SIG-M5 (cell line): ENCODE results near the gene NEDD8.

Experiments
- DNase-seq: peaks from one replicate; lab custom pipeline; 2025; lab: John Stamatoyannopoulos, UW

Gene NEDD8

GRCh38 chr14:24179961-24180796 lies 52.0 kb downstream of the NEDD8 start:
- DNase-seq: no peak

- DNase-seq: no peak
Measured at GRCh38 chr14:24179294-24179960, 52.7 kb downstream of the NEDD8 start.

GRCh38 chr14:24178399-24179178 lies 53.6 kb downstream of the NEDD8 start:
- DNase-seq: no peak

DNA sequence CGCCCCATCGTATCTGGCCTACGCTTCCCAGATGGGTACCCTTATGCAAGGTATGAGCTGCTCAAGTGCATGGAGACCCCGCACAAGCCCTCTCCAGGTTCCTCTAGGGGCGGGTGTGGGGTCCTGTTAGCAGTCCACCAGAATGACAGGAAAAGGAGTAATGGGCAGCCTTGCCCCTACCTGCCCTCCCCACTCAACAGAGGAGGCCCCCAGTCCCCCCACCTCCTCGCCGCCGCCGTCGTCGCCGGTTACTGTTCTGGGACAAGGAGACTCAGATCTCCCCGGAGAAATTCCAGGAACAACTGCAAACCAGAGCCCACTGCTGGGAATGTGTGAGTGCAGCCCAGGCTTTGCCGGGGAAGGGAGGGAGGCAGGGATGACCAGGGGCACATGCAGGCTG lies 54.3 kb downstream of the NEDD8 start:
- DNase-seq: no peak

GRCh38 chr14:24177041-24177825 lies 54.9 kb downstream of the NEDD8 start:
- no peak for DNase-seq

DNA sequence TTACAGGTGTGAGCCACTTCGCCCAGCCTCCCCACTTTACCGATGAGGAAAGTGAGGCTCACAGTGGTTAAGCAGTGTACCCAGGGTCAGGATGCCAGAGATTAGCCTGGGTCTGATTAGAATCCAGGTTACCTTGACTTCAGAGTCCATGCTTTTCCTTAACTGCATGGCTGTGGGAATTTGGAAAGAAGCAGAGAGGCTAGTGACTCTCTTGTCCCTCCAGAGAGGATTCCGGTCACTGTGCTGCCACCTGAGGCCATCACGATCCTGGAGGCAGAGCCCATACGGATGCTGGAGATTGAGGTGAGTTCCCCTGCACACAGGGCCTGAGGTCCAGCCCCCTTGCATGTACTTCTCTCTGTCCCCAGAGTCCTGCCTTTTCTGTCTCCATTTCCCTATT lies 55.6 kb downstream of the NEDD8 start:
- DNase-seq: no peak

DNA sequence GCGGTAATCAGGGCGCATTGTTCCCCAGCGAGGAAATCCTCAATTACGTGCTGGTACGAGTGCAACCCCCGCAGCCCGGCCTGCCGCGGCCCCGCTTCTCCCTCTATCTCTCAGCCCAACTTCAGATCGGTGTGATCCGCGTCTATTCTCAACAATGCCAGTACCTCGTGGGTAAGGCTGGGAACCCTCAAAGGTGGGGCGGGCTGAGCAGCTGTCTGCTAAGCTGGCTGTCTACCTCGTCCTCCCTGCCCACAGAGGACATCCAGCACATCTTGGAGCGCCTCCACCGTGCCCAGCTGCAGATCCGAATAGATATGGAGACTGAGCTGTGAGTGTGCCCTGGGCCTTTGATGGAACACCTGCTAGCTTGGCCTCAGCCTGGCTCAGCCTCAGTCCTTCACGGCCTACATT lies 59.3 kb downstream of the NEDD8 start:
- DNase-seq: no peak

DNA sequence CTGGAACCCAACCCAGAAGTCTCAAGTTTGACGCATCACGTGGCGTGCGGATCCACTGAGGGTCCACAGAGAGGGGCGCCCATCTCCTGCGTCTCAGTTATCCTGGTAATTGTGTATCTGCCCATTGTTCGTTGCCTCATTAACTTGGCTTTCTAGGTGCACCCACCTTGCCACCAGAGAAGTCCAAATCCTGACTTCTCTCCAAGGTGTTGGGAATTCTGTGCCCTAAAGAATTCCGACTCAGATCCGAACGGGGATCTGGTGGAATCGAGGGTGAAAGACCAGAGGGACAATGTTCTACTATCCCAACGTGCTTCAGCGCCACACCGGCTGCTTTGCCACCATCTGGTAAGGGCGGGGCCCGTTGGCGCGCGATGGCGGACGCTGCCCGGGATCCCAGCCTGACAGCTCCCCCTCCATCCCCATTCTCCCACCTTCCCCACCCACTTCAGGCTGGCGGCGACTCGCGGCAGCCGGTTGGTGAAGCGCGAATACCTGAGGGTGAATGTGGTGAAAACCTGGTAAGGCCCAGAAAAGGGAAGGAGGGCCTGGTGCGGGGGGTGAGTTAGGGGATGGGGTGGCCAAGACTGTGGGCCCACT lies 59.8 kb downstream of the NEDD8 start:
- DNase-seq: no peak

DNA sequence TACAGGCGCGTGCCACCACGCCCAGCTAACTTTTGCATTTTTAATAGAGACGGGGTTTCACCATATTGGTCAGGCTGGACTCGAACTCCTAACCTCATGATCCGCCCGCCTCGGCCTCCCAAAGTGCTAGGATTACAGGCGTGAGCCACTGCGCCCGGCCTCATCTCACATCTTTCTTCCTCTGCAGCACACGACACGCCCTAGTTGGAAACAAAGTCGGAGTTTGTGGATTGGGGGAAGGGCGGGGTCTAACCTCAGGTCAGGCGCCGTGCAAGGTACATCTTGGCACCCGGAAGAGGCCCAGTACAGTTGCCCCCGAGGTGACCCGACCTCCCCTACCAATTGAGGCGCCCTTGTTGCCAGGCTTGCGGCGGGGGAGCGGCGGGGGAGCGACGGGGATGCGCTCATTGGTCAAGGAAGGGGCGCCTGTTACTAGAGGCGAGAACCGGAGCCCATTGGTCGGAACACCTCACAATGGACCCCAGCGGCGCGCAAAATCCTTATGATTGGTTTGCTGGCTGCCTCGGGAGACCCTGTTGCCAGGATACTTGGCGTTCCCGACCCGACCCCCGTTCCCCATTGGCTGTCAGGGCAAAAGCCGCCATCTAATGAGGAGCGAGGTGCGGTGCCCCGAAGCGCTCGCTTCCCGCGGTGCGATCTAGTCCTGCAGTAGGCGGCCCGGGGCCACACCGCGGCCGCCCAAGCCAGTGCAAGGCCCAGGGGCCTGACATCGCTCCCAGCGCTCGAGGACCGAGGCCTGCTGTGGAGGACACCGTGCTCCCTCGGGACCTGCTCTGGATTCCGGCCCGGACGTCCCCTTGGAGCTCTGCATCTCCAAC lies 60.5 kb downstream of the NEDD8 start, which contains the start of gene REC8:
Gene REC8, plus strand, starts transcription at position 659 of the 839 bp plus-strand sequence. CDS start 473 bp downstream, outside the sequence.
- DNase-seq: no peak

DNA sequence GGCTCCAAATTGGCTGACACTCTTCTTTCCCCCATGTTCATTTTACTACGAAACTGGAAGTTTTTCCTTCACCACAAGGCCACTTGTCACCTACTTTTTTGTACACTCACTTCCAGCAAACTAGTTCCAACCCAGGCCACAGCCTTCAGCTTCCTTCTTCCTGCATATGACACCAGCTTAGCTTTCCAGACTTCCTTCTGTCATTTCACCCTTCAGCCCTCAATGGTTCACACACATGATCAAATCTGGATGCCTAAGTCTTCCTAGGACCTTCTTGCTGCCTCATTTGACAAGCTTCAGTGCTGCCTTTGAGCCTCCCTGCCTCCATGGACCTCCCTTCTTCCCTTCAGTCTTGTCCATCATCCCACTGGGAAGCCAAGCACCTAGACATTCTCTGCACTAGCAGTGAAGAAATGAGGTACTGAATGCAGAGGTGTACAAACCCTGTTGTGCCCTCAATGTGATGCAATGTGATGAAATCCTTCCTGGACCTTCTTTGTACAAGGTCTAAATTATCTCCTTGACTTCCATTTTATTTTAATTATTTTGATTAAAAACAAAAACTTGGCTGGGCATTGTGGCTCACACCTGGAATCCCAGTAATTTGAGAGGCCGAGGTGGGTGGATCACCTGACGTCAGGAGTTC lies 64.6 kb downstream of the NEDD8 start:
- no peak for DNase-seq
